Mucosa of descending colon (tissue), 3 donors: ENCODE measurements around the gene C9orf85. TPM values are rescaled to one million over a fixed set of nuclear protein-coding genes. Genes with fewer than 3 reads are reported as not detected.
"Not testable (repeated sequence)": the region's sequence is repeated elsewhere in the genome, so short reads cannot be mapped to it uniquely, and the experiment has no call there.

Experiments
- ATAC-seq: fragments of 200-7000 bp; cut with Tn5 transposase; one replicate; pipeline ENCODE4 v1.9.1; 2020; ENCODE audit warnings: mild to moderate bottlenecking, moderate library complexity
- DNase-seq, 3 donors: peaks; one replicate each; pipeline ENCODE4 v3.0.0-alpha.2; 2020
- H3K36me3 ChIP-seq: fragments of 200-600 bp; one replicate; pipeline ENCODE4 v1.8.0; 2021; ENCODE audit warnings: low read depth, mild to moderate bottlenecking
- H3K4me1 ChIP-seq: fragments of 200-600 bp; one replicate; pipeline ENCODE4 v1.8.0; 2021; ENCODE audit warnings: low read depth, mild to moderate bottlenecking
- H3K4me3 ChIP-seq: fragments of 200-600 bp; one replicate; pipeline ENCODE4 v1.8.0; 2021; ENCODE audit warnings: mild to moderate bottlenecking
- H3K9me3 ChIP-seq: fragments of 200-600 bp; one replicate; pipeline ENCODE4 v1.8.0; 2021; ENCODE audit warnings: mild to moderate bottlenecking
- CTCF ChIP-seq: fragments of 200-600 bp; IDR thresholded peaks from one replicate; pipeline ENCODE4 v1.8.0; 2022; ENCODE audit warnings: antibody characterized with exemption, mild to moderate bottlenecking
- intact Hi-C, 2 donors: fragments of 100-400 bp; cut with DNase I in 1 of 2; cut with micrococcal nuclease in 1 of 2; formaldehyde crosslinking; loops; one replicate each; pipeline versions ENCODE4 v1.11.0 to v1.11.1; 2022; cut with DNase I, micrococcal nuclease
- total RNA-seq, 3 donors: library from RNA; stranded (reverse); fragmentation: NEBNext Ultra II Directional in 2 of 3; extraction: Animal tissue kit (Norgen Biotek cat#: 25700) in 2 of 3; gene quantifications; one replicate each; pipeline versions ENCODE4 v1.2.1 to v1.2.4, GENCODE V29; 2021 to 2023
- donor health status: DM: no; HTN: no; CAD: no; lungs with moderate emphysema.
- donor health status: DM: no; HTN: no; CAD: no.
- donor health status: DM: no; HTN: yes; CAD: no.

Gene C9orf85
- total RNA-seq, 3 donors from 2014 or later = 12.6 to 17.0 (median 12.8) TPM

GRCh38 chr9:71895955-71896354 is 15.5 kb upstream of the C9orf85 start:
- no peak for ATAC-seq
- Histone ChIP-seq H3K4me1 (peaks cover 11% of the 10 kb centered on the region), H3K9me3 (no peaks in the 10 kb centered on the region), H3K4me3 (no peak overlapping the region), H3K36me3 (no peaks in the 10 kb centered on the region)
- DNase-seq = no peak
- no peak for TF ChIP-seq CTCF
- intact Hi-C loops = no loop called here

- no peak for DNase-seq
- intact Hi-C loops = no loop called here
- TF ChIP-seq CTCF = no peak
- Histone ChIP-seq H3K4me1 (peaks cover 11% of the 10 kb centered on the region), H3K36me3 (no peaks in the 10 kb centered on the region), H3K9me3 (no peaks in the 10 kb centered on the region), H3K4me3 (no peak overlapping the region)
- ATAC-seq = no peak
These were observed 14.7 kb upstream of the C9orf85 start for GRCh38 chr9:71896761-71897160.

GRCh38 chr9:71897577-71897976 is 13.9 kb upstream of the C9orf85 start:
- Histone ChIP-seq H3K9me3 (no peaks in the 10 kb centered on the region), H3K4me1 (peaks cover 11% of the 10 kb centered on the region), H3K36me3 (no peaks in the 10 kb centered on the region), H3K4me3 (no peak overlapping the region)
- no peak for TF ChIP-seq CTCF
- ATAC-seq (peak; percentile 54), DNase-seq (no peak)
- intact Hi-C loops = no loop called here

- H3K36me3 ChIP-seq, DNase-seq, H3K9me3 ChIP-seq, H3K4me3 ChIP-seq, ATAC-seq, intact Hi-C loops: not testable (repeated sequence)
- H3K4me1 ChIP-seq = peaks cover 11% of the 10 kb centered on the region
These were observed 12.7 kb upstream of the C9orf85 start for GRCh38 chr9:71898756-71899155.

- no peak for ATAC-seq
- intact Hi-C loops = no loop called here
- no peak for TF ChIP-seq CTCF
- Histone ChIP-seq H3K9me3 (no peaks in the 10 kb centered on the region), H3K4me1 (peaks cover 10% of the 10 kb centered on the region), H3K4me3 (no peak overlapping the region), H3K36me3 (no peaks in the 10 kb centered on the region)
- DNase-seq = no peak
These were observed 9.5 kb upstream of the C9orf85 start for GRCh38 chr9:71901695-71902597.

GRCh38 chr9:71904076-71904475 is 7.4 kb upstream of the C9orf85 start:
- no peak overlapping the region for H3K4me3 ChIP-seq
- intact Hi-C loops = no loop called here
- peaks cover 4% of the 10 kb centered on the region for H3K4me1 ChIP-seq
- DNase-seq = no peak
- no peaks in the 10 kb centered on the region for H3K36me3 ChIP-seq
- H3K9me3 ChIP-seq = no peaks in the 10 kb centered on the region
- no peak for ATAC-seq
- TF ChIP-seq CTCF = no peak
